Liver (tissue), 3 donors: Measurements from ENCODE around the gene CSNK1G3.
A peak's percentile ranks its signal among the peaks of the same experiment; 100 is the strongest.

Source experiments
- FOXA1 ChIP-seq: IDR thresholded peaks from 2 replicates; pipeline ENCODE4 v1.6.1; 2016; ENCODE audit warnings: antibody characterized with exemption
- GABPA ChIP-seq, 2 donors: IDR thresholded peaks in 1 of 2; conservative IDR thresholded peaks in 1 of 2; 2 replicates each; pipeline ENCODE4 v1.6.1; 2016; ENCODE audit warnings: antibody characterized with exemption in 2 of 2, mild to moderate bottlenecking in 1 of 2, moderate library complexity in 1 of 2
- JUND ChIP-seq, 2 donors: IDR thresholded peaks; 2 replicates each; pipeline ENCODE4 v1.6.1; 2016; ENCODE audit warnings: antibody characterized with exemption in 2 of 2
- NR2F2 ChIP-seq: IDR thresholded peaks from 2 replicates; pipeline ENCODE4 v1.6.1; 2016; ENCODE audit warnings: antibody characterized with exemption
- TAF1 ChIP-seq: conservative IDR thresholded peaks from 2 replicates; pipeline ENCODE4 v1.6.1; 2016; ENCODE audit warnings: antibody characterized with exemption, mild to moderate bottlenecking
- TF ChIP-seq, protein P1 (sequence below): fragments of 150-350 bp; IDR thresholded peaks from 2 replicates; pipeline ENCODE4 v1.5.1; 2017; ENCODE audit warnings: improper control_type of control experiment, low read depth, low read length; ENCODE audit not compliant: missing input control
- TF ChIP-seq, protein P2 (sequence below): IDR thresholded peaks from 2 replicates; pipeline ENCODE4 v1.6.1; 2016; ENCODE audit warnings: antibody characterized with exemption, mild to moderate bottlenecking
- TF ChIP-seq, protein P3 (sequence below): IDR thresholded peaks from 2 replicates; pipeline ENCODE4 v1.6.1; 2016; ENCODE audit warnings: antibody characterized with exemption
- donor health status: healthy.
- donor health status: healthy.

DNA sequence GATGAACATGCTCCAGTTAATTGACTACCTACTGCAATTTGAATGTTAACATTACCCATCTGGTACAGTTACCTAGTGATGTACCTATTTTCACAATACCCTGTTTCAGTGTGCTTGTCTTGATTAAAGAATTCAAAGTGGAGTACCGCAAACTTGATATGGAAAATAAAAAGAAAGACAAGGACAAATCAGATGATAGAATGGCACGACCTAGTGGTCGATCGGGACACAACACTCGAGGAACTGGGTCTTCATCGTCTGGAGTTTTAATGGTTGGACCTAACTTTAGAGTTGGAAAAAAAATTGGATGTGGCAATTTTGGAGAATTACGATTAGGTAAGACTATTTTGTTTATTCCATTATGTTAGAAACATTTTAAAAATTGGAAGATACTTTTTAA, 33.5 kb downstream of the CSNK1G3 start:
- TF ChIP-seq, protein P1, sequence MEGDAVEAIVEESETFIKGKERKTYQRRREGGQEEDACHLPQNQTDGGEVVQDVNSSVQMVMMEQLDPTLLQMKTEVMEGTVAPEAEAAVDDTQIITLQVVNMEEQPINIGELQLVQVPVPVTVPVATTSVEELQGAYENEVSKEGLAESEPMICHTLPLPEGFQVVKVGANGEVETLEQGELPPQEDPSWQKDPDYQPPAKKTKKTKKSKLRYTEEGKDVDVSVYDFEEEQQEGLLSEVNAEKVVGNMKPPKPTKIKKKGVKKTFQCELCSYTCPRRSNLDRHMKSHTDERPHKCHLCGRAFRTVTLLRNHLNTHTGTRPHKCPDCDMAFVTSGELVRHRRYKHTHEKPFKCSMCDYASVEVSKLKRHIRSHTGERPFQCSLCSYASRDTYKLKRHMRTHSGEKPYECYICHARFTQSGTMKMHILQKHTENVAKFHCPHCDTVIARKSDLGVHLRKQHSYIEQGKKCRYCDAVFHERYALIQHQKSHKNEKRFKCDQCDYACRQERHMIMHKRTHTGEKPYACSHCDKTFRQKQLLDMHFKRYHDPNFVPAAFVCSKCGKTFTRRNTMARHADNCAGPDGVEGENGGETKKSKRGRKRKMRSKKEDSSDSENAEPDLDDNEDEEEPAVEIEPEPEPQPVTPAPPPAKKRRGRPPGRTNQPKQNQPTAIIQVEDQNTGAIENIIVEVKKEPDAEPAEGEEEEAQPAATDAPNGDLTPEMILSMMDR: peak; percentile 66
- TF ChIP-seq JUND (IDR thresholded peaks at IDR 0.05) (no peak), TAF1 (no peak), GABPA (IDR thresholded peaks at IDR 0.05 in 1 of 2, conservative IDR thresholded peaks at IDR 0.05 in 1 of 2) (no peak), NR2F2 (no peak), FOXA1 (no peak)
- TF ChIP-seq, protein P2, sequence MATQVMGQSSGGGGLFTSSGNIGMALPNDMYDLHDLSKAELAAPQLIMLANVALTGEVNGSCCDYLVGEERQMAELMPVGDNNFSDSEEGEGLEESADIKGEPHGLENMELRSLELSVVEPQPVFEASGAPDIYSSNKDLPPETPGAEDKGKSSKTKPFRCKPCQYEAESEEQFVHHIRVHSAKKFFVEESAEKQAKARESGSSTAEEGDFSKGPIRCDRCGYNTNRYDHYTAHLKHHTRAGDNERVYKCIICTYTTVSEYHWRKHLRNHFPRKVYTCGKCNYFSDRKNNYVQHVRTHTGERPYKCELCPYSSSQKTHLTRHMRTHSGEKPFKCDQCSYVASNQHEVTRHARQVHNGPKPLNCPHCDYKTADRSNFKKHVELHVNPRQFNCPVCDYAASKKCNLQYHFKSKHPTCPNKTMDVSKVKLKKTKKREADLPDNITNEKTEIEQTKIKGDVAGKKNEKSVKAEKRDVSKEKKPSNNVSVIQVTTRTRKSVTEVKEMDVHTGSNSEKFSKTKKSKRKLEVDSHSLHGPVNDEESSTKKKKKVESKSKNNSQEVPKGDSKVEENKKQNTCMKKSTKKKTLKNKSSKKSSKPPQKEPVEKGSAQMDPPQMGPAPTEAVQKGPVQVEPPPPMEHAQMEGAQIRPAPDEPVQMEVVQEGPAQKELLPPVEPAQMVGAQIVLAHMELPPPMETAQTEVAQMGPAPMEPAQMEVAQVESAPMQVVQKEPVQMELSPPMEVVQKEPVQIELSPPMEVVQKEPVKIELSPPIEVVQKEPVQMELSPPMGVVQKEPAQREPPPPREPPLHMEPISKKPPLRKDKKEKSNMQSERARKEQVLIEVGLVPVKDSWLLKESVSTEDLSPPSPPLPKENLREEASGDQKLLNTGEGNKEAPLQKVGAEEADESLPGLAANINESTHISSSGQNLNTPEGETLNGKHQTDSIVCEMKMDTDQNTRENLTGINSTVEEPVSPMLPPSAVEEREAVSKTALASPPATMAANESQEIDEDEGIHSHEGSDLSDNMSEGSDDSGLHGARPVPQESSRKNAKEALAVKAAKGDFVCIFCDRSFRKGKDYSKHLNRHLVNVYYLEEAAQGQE: no peak
- TF ChIP-seq, protein P3, sequence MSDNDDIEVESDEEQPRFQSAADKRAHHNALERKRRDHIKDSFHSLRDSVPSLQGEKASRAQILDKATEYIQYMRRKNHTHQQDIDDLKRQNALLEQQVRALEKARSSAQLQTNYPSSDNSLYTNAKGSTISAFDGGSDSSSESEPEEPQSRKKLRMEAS: no peak
